ENCODE measurements around the gene TENT4B.

TENT4B gene

DNA sequence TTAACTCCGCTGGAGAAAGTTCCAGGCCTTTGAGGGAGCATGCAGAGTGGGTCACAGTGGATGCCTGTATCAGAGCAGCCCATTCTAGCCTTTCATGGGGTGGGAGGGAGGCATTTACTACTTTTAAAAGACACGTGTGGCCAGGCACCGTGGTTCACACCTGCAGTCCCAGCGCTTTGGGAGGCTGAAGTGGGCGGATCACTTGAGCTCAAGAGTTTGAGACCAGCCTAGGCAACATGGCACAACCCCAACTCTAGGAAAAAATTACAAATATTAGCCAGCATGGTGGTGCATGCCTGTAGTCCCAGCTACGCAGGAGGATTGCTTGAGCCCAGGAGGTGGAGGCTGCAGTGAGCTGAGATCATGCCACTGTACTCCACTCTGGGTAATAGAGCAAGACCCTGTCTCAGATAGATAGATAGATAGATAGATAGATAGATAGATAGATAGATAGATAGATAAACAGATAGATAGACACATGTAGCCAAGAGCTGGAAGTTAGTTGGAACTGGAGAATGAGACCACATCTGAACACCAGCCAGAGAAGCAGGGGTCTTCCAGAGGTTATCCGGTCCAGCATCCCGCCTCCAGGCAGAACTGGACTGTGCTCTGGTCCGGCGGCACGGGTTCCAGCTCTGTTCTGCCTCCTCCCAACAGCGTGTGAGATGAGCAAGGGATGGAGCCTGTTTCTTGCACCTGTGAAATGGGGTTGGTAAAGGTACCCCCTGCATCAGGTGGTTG lies 116.8 kb downstream of the TENT4B start:
- no peak for DNase-seq (ENCODE audit: low read depth in 1 of 2, low spot score in 1 of 2)
- in situ Hi-C loops (cut with HindIII; ENCODE audit: low pct_unique_long_range_greater_than_20kb, low sequenced_read_pairs) = no loop called here
- no peak for TF ChIP-seq JUND (IDR thresholded peaks at IDR 0.05; ENCODE audit: low read depth)

DNA sequence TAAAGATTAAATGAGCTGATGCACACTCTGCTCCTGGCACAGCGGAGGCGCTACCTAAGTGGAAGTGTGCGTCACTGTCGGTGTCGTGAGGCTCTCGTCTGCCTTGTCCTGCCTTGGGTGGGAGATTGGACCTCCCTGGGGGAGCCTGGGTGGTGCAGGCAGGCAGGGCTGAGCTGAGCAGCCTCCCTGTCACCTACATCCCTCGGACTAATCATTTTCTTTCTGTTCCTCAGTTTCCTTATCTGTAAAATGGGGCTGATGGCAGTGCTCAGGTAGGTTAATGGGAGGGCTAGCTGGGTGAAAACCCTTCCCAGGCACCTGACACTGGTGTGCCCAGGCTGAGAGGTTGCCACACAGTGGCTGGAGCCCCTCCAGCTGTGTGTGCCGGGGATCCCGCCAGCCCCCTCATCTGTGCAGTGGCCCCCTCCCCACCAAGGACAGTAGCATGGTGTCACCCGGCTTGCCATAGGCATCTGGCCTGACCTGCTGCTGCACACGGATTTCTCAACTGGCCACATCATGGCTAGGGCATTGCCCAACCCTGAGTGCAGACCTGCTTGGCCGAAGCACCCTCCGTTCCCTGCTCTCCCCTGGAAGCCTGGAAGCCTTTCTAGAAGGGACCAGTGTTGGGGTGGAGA lies 117.5 kb downstream of the TENT4B start:
- in situ Hi-C loops (cut with HindIII; ENCODE audit: low pct_unique_long_range_greater_than_20kb, low sequenced_read_pairs) = no loop called here
- DNase-seq (ENCODE audit: low read depth in 1 of 2, low spot score in 1 of 2) = no peak
- TF ChIP-seq JUND (IDR thresholded peaks at IDR 0.05; ENCODE audit: low read depth) = no peak

DNA sequence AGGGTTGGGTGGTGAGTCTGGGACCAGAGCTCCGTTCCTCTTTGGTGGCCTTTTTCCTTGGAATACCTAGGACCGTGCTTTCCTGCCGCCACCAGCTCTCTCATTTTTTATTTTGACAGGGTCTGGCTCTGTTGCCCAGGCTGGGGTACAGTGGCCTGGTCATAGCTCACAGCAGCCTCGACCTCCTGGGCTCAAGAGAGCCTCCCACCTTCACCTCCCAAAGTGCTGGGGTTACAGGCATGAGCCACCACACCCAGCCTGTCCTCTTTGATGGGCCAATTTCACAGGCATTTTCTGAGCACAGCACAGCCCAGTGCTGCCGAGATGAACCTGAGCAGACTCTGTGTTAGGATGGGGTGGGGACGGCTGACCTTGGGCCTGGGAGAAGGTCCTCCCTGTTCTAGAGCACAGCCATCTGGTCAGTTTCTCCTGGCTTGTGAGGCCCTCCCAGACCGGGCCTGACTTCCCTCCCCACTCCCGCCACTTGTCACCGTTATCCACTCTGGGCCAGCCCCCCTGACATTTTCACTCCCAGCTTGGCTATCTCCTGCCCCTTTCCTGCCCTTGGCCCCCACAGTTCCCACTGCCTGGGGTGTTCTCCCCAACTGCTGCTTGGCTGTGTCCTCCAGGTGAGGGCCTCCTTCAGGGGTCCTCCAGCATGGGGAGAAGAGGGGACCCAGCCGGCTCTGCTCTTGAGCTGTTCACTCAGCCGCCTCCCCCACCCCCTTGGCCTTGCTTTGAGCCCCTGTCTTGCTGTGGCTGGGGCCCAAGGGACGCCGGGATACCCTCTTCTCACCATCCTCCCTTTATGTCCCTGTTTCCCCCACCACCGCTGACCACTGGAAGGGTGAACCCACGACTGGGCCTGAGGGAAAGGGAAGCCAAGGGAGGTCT lies 118.3 kb downstream of the TENT4B start:
- DNase-seq (ENCODE audit: low read depth in 1 of 2, low spot score in 1 of 2) = no peak
- no peak for TF ChIP-seq JUND (IDR thresholded peaks at IDR 0.05; ENCODE audit: low read depth)
- in situ Hi-C loops (cut with HindIII; ENCODE audit: low pct_unique_long_range_greater_than_20kb, low sequenced_read_pairs) = no loop called here

DNA sequence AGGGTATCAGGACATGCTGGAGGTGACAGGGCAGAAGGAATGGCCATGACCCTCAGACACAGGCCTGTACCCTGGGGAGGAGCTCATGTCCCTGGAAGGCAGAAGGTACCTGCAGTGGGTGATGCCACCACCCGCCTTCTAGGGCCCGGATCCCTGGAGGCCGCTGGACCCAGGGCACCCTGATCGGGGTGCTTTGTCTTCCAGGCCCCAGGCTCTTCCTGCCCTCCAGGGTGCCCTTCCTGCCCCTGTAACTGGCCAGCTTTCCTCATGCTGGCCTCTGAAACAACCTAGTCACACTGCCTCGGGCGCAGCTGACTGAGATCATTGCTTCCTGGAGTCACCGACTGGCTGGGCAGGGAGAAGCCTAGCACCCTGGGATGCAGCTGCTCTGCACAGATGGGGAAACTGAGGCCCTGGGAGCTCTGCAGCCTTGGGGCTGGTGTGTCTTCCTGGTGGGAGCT lies 119.0 kb downstream of the TENT4B start:
- DNase-seq (ENCODE audit: low read depth in 1 of 2, low spot score in 1 of 2) = no peak
- in situ Hi-C loops (cut with HindIII; ENCODE audit: low pct_unique_long_range_greater_than_20kb, low sequenced_read_pairs) = no loop called here
- no peak for TF ChIP-seq JUND (IDR thresholded peaks at IDR 0.05; ENCODE audit: low read depth)

DNA sequence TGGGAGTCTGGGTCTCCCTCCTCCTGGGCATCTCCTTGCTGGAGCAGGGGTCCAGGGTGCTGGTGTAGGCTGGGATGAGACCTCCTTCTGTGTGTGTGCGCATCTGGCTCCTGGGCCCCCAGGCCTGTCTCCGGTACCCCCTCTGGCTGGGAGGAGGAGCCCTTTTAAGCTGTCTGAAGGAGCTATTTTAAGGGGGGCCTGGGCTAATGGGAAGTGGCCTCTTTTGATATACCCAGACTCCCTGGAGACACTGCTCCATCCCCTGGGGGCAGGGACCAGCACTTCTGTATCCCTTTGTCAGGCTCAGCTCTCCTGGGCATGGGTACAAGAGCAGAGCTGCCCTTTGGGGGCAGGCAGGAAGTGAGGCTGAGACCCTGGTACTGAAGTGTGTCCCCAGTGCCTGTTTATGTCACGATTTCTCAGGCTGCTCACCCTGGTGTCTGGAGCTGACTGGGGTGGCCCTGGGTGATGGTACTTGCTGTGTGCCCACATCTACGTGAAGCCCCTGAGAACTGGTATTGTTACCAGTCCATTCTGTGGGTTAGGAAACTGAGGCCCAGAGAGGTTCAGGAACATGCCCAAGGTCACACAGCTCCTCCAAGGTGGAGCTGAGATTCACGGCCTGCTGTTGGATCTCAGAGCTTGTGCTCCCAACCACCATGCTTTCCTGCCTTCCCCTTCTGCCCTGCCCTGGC lies 119.7 kb downstream of the TENT4B start:
- in situ Hi-C loops (cut with HindIII; ENCODE audit: low pct_unique_long_range_greater_than_20kb, low sequenced_read_pairs) = no loop called here
- no peak for DNase-seq (ENCODE audit: low read depth in 1 of 2, low spot score in 1 of 2)
- TF ChIP-seq JUND (IDR thresholded peaks at IDR 0.05; ENCODE audit: low read depth) = no peak

DNA sequence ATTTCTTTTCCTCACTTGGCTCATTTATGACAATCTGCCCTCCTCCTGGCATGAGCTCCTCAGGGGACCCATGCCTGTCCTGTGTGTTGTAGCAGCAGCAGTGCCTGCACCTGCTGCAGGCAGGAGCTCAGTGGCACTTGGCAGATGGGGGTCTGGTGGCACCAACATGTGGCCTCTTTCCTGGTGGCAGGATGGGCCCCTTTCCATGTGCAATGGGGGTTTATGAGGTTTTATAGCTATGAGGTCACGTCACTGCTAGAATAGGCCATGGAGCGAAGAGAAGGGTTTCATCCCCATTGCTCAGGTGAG lies 120.2 kb downstream of the TENT4B start:
- TF ChIP-seq JUND (IDR thresholded peaks at IDR 0.05; ENCODE audit: low read depth) = no peak
- in situ Hi-C loops (cut with HindIII; ENCODE audit: low pct_unique_long_range_greater_than_20kb, low sequenced_read_pairs) = no loop called here
- DNase-seq (ENCODE audit: low read depth in 1 of 2, low spot score in 1 of 2) = no peak

DNA sequence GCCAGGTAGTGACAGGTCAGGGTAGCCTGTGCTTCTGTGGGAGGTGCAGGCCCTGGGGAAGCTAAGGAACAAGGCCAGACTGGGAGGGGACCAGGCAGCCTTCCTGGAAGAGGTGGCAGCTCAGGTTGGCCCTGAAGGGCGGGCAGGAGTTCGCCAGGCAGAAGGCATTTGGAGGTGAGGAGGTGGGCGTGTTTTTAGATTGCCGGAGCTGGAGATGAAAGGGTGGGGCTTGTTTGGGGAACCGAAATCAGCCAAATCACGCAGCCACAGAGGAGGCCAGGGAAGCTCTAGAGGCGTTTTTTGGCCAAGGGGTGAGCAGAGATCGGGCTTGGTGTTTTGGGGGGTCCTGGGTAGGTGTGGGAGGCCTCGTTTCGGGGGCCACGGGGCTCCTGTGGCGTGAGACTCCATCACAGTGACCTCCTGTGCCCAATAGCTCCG lies 120.8 kb downstream of the TENT4B start:
- no peak for TF ChIP-seq JUND (IDR thresholded peaks at IDR 0.05; ENCODE audit: low read depth)
- in situ Hi-C loops (cut with HindIII; ENCODE audit: low pct_unique_long_range_greater_than_20kb, low sequenced_read_pairs) = no loop called here
- no peak for DNase-seq (ENCODE audit: low read depth in 1 of 2, low spot score in 1 of 2)

DNA sequence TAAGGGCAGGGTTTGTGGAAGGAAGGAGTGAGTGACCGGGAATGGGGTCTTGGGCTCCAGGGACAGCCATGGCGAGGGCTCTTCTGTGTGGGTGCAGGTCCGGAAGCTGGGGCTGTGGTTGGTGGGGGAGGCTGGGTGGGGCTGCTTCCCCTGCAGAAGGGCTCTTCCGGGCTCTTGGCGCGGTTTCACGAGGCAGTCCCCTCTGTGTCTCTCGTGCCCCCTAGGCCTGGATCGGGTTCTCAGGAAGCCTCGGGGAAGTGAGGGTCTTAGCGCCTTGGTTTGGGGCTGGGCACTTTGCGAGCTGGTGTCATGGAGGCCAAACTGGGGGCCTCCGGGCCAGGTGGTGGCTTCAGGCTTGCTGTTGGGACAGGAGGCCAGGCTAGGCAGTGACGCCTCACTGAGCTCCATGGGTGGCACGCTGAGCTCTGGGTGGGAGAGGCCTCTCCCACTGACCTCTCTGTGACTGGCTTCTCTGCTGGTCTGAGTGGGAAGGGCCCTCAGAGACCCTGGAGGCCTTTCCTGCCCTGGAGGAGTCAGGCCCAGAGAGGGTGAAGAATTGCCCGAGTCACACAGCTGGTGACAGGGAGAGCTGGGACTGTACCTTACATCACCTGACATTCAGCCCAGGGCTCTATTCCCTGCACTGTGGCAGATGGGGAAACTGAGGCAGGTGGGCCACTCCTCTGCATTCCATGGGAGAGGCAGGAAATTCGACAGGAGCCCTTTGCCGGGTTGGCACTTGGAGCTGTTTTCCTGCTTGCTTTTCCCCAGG lies 121.4 kb downstream of the TENT4B start:
- in situ Hi-C loops (cut with HindIII; ENCODE audit: low pct_unique_long_range_greater_than_20kb, low sequenced_read_pairs) = no loop called here
- no peak for TF ChIP-seq JUND (IDR thresholded peaks at IDR 0.05; ENCODE audit: low read depth)
- no peak for DNase-seq (ENCODE audit: low read depth in 1 of 2, low spot score in 1 of 2)

DNA sequence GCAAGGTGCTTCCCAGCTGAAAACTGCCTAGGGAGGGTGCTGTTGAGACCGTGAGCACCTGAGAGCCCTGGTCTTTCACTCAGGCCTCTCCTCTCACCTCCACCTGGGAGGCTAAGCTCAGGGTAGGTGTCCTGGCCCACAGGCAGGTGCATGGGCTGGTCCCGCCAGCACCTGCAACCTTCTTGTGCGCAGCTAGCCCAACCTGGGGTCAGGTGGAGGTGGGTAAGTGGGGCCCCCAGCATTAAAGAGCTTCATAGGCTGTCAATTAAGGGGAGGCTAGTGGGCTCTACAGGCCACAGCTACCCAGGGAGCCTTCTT lies 122.0 kb downstream of the TENT4B start:
- in situ Hi-C loops (cut with HindIII; ENCODE audit: low pct_unique_long_range_greater_than_20kb, low sequenced_read_pairs) = no loop called here
- no peak for TF ChIP-seq JUND (IDR thresholded peaks at IDR 0.05; ENCODE audit: low read depth)
- DNase-seq (ENCODE audit: low read depth in 1 of 2, low spot score in 1 of 2) = no peak

DNA sequence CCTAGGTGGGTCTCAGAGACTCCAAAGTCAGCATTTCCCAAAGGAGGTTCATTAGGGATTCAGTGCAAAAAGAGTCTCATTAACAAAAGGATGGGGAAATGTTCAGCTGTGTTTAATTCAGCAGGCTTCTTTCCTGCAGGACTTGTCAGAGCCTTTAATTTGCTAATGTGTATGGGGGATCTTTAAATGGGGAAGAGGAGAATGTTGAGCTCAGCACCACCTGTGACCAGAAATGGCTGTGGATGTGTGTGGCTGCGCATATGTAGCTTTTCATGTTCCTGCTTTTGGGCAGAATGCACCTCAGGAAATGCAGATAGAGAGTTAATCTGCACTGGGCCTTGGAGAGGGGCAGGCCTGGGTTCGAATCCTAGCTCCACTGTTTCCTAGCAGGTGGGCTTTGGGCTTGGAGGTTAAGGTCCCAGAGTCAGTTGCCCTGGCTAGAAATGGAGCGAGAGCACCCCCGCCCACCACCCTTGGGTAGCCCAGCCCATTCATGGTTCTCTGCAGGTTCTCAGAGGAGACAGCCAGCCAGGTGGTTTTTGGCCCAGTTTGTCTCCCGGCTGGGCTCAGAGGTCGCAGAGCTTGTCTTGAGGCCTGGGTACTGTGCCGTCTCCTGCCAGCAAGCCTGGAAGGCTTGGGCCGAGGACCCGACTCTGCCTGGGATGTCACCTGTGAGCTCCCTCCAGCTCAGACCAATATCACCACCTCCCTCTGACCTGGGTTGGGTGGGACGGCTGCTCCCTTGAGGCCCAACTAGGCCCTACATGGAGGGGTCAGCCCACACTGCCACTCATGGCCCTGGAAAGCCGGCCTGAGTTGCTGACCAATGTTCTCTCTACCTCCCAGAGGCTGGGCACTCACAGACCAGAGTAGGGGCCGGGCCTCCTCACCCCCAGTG lies 122.6 kb downstream of the TENT4B start:
- DNase-seq (ENCODE audit: low read depth in 1 of 2, low spot score in 1 of 2) = no peak
- TF ChIP-seq JUND (IDR thresholded peaks at IDR 0.05; ENCODE audit: low read depth) = no peak
- in situ Hi-C loops (cut with HindIII; ENCODE audit: low pct_unique_long_range_greater_than_20kb, low sequenced_read_pairs) = no loop called here

DNA sequence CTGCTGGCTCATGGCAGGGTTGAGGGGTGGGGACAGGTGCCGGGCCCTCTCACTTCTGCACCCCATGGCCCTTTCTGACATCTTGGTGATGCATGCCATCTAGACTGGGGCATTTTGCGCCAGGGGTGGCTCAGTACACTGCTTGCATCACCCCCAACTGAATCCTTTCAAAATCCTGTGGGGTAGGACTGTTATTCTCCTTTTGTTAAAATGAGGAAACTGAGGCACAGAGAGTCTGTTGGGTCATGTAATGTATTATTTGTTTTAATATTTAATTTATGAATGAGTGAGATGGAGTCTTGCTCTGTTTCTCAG lies 123.2 kb downstream of the TENT4B start:
- DNase-seq (ENCODE audit: low read depth in 1 of 2, low spot score in 1 of 2) = no peak
- in situ Hi-C loops (cut with HindIII; ENCODE audit: low pct_unique_long_range_greater_than_20kb, low sequenced_read_pairs) = no loop called here
- TF ChIP-seq JUND (IDR thresholded peaks at IDR 0.05; ENCODE audit: low read depth) = no peak
